Kidney (tissue), 14 donors: ENCODE data around the gene LRRC72. TPM values are rescaled to one million over a fixed set of nuclear protein-coding genes. Genes with fewer than 3 reads are reported as not detected.

Source experiments
- DNase-seq, 5 donors: peaks; one replicate each; pipeline ENCODE4 v3.0.0-alpha.2; 2013 to 2020
- FAIRE-seq: peaks from 2 replicates; lab custom pipeline; 2012; peaks lifted over from hg19 to GRCh38; lab: Jason Lieb, UNC
- H3K27ac ChIP-seq, 2 donors: one replicate each; pipeline ENCODE4 v1.7.0; 2013; ENCODE audit warnings: low read depth in 2 of 2, low read length in 2 of 2, inconsistent platforms in 1 of 2
- H3K27me3 ChIP-seq: one replicate; pipeline ENCODE4 v1.7.1; 2013; ENCODE audit warnings: low read length, inconsistent platforms; ENCODE audit not compliant: control insufficient read depth, insufficient read depth
- H3K36me3 ChIP-seq, 3 donors: one replicate each; pipeline versions ENCODE4 v1.7.0 to v1.7.1; 2013; ENCODE audit warnings: low read length in 3 of 3, control low read depth in 1 of 3, inconsistent platforms in 1 of 3; ENCODE audit not compliant: insufficient read depth in 3 of 3, control insufficient read depth in 2 of 3
- H3K4me1 ChIP-seq, 3 donors: one replicate each; pipeline versions ENCODE4 v1.7.0 to v1.7.1; 2013; ENCODE audit warnings: low read length in 3 of 3, inconsistent platforms in 1 of 3, low read depth in 1 of 3; ENCODE audit not compliant: control insufficient read depth in 2 of 3, insufficient read depth in 2 of 3
- H3K4me3 ChIP-seq, 3 donors: one replicate each; pipeline versions ENCODE4 v1.7.0 to v1.8.1; 2013; ENCODE audit warnings: low read length in 3 of 3, control low read depth in 1 of 3, inconsistent platforms in 1 of 3
- H3K9ac ChIP-seq, 3 donors: one replicate each; pipeline versions ENCODE4 v1.7.0 to v1.7.1; 2013; ENCODE audit warnings: low read length in 3 of 3, control low read depth in 1 of 3, inconsistent platforms in 1 of 3
- H3K9me3 ChIP-seq, 3 donors: one replicate each; pipeline versions ENCODE4 v1.7.0 to v1.7.1; 2013; ENCODE audit warnings: low read length in 3 of 3, control low read depth in 1 of 3, inconsistent platforms in 1 of 3; ENCODE audit not compliant: control insufficient read depth in 2 of 3, insufficient read depth in 1 of 3
- CTCF ChIP-seq: IDR thresholded peaks from 3 replicates; pipeline ENCODE4 v1.5.1; 2012; ENCODE audit warnings: mild to moderate bottlenecking, moderate library complexity, borderline replicate concordance; ENCODE audit not compliant: insufficient read depth; ENCODE audit errors: extremely low read depth
- intact Hi-C: fragments of 100-400 bp; cut with DNase I; formaldehyde crosslinking; loops from one replicate; pipeline ENCODE4 v1.11.1; 2022
- polyA plus RNA-seq: library from polyadenylated mRNA; stranded (reverse); fragments of 350-450 nt; fragmentation: Illumina TruSeq; extraction: RNeasy Lipid Tissue Mini Kit (QIAGEN cat#74804); gene quantifications from one replicate; pipeline ENCODE4 v1.2.3, GENCODE V29; 2014; ENCODE audit warnings: low read depth, low replicate concordance; ENCODE audit not compliant: insufficient read depth
- total RNA-seq: library from RNA; stranded (reverse); fragmentation: NEBNext Ultra II Directional; extraction: Animal tissue kit (Norgen Biotek cat#: 25700); gene quantifications from one replicate; pipeline ENCODE4 v1.2.1, GENCODE V29; 2021
- donor health status: control.
- donor health status: control.
- donor health status: control.
- donor health status: control.
- donor health status: control.
- donor health status: DM: yes; HTN: yes; CAD: no.
- donor health status: Normal renal cell carcinoma (clear cell type).

LRRC72 gene
- total and polyA plus RNA-seq, 2 donors from 2014 or later = not detected

DNA sequence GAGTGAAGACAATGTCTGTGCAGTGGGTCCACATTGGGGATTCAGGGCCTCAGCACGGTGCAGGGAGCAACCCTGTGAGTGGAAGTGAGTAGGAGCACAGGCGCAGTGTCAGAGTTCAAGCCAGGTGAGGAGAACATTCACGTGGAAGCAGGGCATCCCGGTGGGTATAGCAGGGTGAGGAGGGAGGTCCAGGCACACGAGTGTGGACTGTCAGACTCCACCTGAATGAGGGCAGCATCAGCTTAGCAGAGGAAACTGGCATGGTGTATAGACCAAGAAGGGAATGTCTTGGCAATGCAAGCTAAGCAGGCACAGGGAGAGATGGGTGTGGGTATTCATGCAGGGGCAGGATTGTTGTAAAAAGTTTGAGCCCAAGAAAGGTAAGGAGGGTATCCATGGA is 15.3 kb upstream of the LRRC72 start:
- Histone ChIP-seq H3K27me3 (no peaks in the 10 kb centered on the region), H3K27ac (no peak overlapping the region), H3K9me3 (no peaks in the 10 kb centered on the region), H3K4me1 (no peaks in the 10 kb centered on the region), H3K4me3 (no peak overlapping the region), H3K36me3 (no peaks in the 10 kb centered on the region), H3K9ac (no peak overlapping the region)
- TF ChIP-seq CTCF = no peak
- intact Hi-C loops = no loop called here
- DNase-seq = no peak
- FAIRE-seq = no peak

- Histone ChIP-seq H3K4me1 (no peaks in the 10 kb centered on the region), H3K27ac (no peak overlapping the region), H3K9me3 (no peaks in the 10 kb centered on the region), H3K36me3 (no peaks in the 10 kb centered on the region), H3K4me3 (no peak overlapping the region), H3K27me3 (no peaks in the 10 kb centered on the region), H3K9ac (no peak overlapping the region)
- intact Hi-C loops = no loop called here
- DNase-seq (no peak), FAIRE-seq (no peak)
- TF ChIP-seq CTCF = no peak
These were observed 14.5 kb upstream of the LRRC72 start for GRCh38 chr7:16512097-16512496.

GRCh38 chr7:16514271-16514670 is 12.4 kb upstream of the LRRC72 start:
- DNase-seq (peak in 2 of 5 donors; percentile 16 to 30), FAIRE-seq (no peak)

More at GRCh38 chr7:16514271-16514670, 12.4 kb upstream of the LRRC72 start:
- no peak for TF ChIP-seq CTCF
- no peaks in the 10 kb centered on the region for H3K36me3 ChIP-seq
- no peak overlapping the region for H3K4me3 ChIP-seq
- no peaks in the 10 kb centered on the region for H3K9me3 ChIP-seq
- no peaks in the 10 kb centered on the region for H3K4me1 ChIP-seq
- H3K9ac ChIP-seq = no peak overlapping the region
- intact Hi-C loops = no loop called here
- H3K27me3 ChIP-seq = no peaks in the 10 kb centered on the region
- no peak overlapping the region for H3K27ac ChIP-seq
